SJSA1 (cell line): ENCODE data around the gene GRID1. TPM values are rescaled to one million over a fixed set of nuclear protein-coding genes. Genes with fewer than 3 reads are reported as not detected.

ENCODE experiments used
- DNase-seq, 2 experiments: peaks; one replicate each; pipeline ENCODE4 v3.0.0-alpha.2; 2015 to 2020; ENCODE audit warnings: low spot score in 2 of 2, low read depth in 1 of 2
- H3K27ac ChIP-seq: fragments of 250-450 bp; sonication (Bioruptor Pico); 2 replicates; pipeline ENCODE4 v1.5.1; 2020; ENCODE audit warnings: mild to moderate bottlenecking, moderate library complexity
- H3K27me3 ChIP-seq: fragments of 250-450 bp; sonication (Bioruptor Pico); replicated peaks from 2 replicates; pipeline ENCODE4 v1.5.1; 2020; ENCODE audit warnings: mild to moderate bottlenecking, moderate library complexity
- H3K36me3 ChIP-seq: fragments of 250-450 bp; sonication (Bioruptor Pico); 2 replicates; pipeline ENCODE4 v1.5.1; 2020; ENCODE audit warnings: mild to moderate bottlenecking
- H3K4me1 ChIP-seq: fragments of 250-450 bp; sonication (Bioruptor Pico); replicated peaks from 2 replicates; pipeline ENCODE4 v1.6.1; 2021; ENCODE audit warnings: mild to moderate bottlenecking
- H3K4me3 ChIP-seq: fragments of 250-450 bp; sonication (Bioruptor Pico); 2 replicates; pipeline ENCODE4 v1.5.1; 2020; ENCODE audit warnings: mild to moderate bottlenecking
- H3K9me3 ChIP-seq: fragments of 250-450 bp; sonication (Bioruptor Pico); replicated peaks from 2 replicates; pipeline ENCODE4 v1.5.1; 2020; ENCODE audit warnings: mild to moderate bottlenecking
- total RNA-seq: library from RNA; depleted of rRNA; stranded (reverse); fragments of >200 nt; shearing (Covaris generic); gene quantifications from 2 replicates; pipeline ENCODE4 v1.2.3, GENCODE V29; 2014

GRID1 gene
- total RNA-seq, 1 experiment from 2014 or later, result 0.05 TPM

- Histone ChIP-seq H3K36me3 (no peaks in the 10 kb centered on the region), H3K27me3 (no peaks in the 10 kb centered on the region), H3K4me1 (peaks cover 45% of the 10 kb centered on the region), H3K9me3 (no peaks in the 10 kb centered on the region), H3K4me3 (no peak overlapping the region), H3K27ac (no peak overlapping the region)
- no peak for DNase-seq
Measured at GRCh38 chr10:85651497-85651882, 715.1 kb downstream of the GRID1 start.

- peak overlapping the region; percentile 88; the same call in 1 of the 2 replicates for H3K27ac ChIP-seq
- H3K4me3 ChIP-seq, result no peak overlapping the region
- H3K9me3 ChIP-seq, result no peaks in the 10 kb centered on the region
- no peaks in the 10 kb centered on the region for H3K27me3 ChIP-seq
- peaks cover 50% of the 10 kb centered on the region for H3K4me1 ChIP-seq
- H3K36me3 ChIP-seq, result no peaks in the 10 kb centered on the region
- DNase-seq, result no peak
Measured at GRCh38 chr10:85650791-85651496, 715.7 kb downstream of the GRID1 start.

- H3K9me3 ChIP-seq, result no peaks in the 10 kb centered on the region
- no peak for DNase-seq
Measured at GRCh38 chr10:85649461-85649860, 717.1 kb downstream of the GRID1 start.

GRCh38 chr10:85648279-85648754 lies 718.3 kb downstream of the GRID1 start:
- Histone ChIP-seq H3K9me3 (no peaks in the 10 kb centered on the region), H3K36me3 (no peaks in the 10 kb centered on the region), H3K27ac (peak overlapping the region; percentile 88), H3K27me3 (no peaks in the 10 kb centered on the region), H3K4me3 (no peak overlapping the region), H3K4me1 (peaks cover 67% of the 10 kb centered on the region)
- peak in 1 of 2 experiments; percentile 47 for DNase-seq

More at GRCh38 chr10:85649461-85649860, 717.1 kb downstream of the GRID1 start:
- no peaks in the 10 kb centered on the region for H3K27me3 ChIP-seq
- H3K27ac ChIP-seq, result peak overlapping the region; percentile 88
- no peaks in the 10 kb centered on the region for H3K36me3 ChIP-seq
- H3K4me3 ChIP-seq, result no peak overlapping the region
- H3K4me1 ChIP-seq, result peaks cover 56% of the 10 kb centered on the region

GRCh38 chr10:85647741-85648140 lies 718.9 kb downstream of the GRID1 start:
- H3K4me3 ChIP-seq, result no peak overlapping the region
- H3K36me3 ChIP-seq, result no peaks in the 10 kb centered on the region
- no peaks in the 10 kb centered on the region for H3K27me3 ChIP-seq
- no peaks in the 10 kb centered on the region for H3K9me3 ChIP-seq
- no peak for DNase-seq
- H3K27ac ChIP-seq, result no peak overlapping the region
- peaks cover 73% of the 10 kb centered on the region for H3K4me1 ChIP-seq

GRCh38 chr10:85645926-85646711 lies 720.5 kb downstream of the GRID1 start:
- DNase-seq, result peak; percentile 50 to 69

GRCh38 chr10:85645053-85645452 lies 721.5 kb downstream of the GRID1 start:
- no peaks in the 10 kb centered on the region for H3K27me3 ChIP-seq
- H3K4me1 ChIP-seq, result peaks cover 85% of the 10 kb centered on the region
- H3K36me3 ChIP-seq, result no peaks in the 10 kb centered on the region
- H3K27ac ChIP-seq, result peak overlapping the region; percentile 5; the same call in 1 of the 2 replicates
- H3K9me3 ChIP-seq, result no peaks in the 10 kb centered on the region
- no peak overlapping the region for H3K4me3 ChIP-seq
- DNase-seq, result no peak

More at GRCh38 chr10:85645926-85646711, 720.5 kb downstream of the GRID1 start:
- no peaks in the 10 kb centered on the region for H3K36me3 ChIP-seq
- no peaks in the 10 kb centered on the region for H3K9me3 ChIP-seq
- no peak overlapping the region for H3K4me3 ChIP-seq
- no peak overlapping the region for H3K27ac ChIP-seq
- H3K27me3 ChIP-seq, result no peaks in the 10 kb centered on the region
- peaks cover 89% of the 10 kb centered on the region for H3K4me1 ChIP-seq

GRCh38 chr10:85643845-85644525 lies 722.6 kb downstream of the GRID1 start:
- Histone ChIP-seq H3K9me3 (no peaks in the 10 kb centered on the region), H3K36me3 (no peaks in the 10 kb centered on the region), H3K4me3 (no peak overlapping the region), H3K4me1 (peaks cover 74% of the 10 kb centered on the region), H3K27me3 (no peaks in the 10 kb centered on the region), H3K27ac (peak overlapping the region; percentile 98)
- DNase-seq, result peak; percentile 62 to 68

- Histone ChIP-seq H3K4me3 (no peak overlapping the region), H3K4me1 (peaks cover 67% of the 10 kb centered on the region), H3K27me3 (no peaks in the 10 kb centered on the region), H3K27ac (peak overlapping the region; percentile 98), H3K9me3 (no peaks in the 10 kb centered on the region), H3K36me3 (no peaks in the 10 kb centered on the region)
- no peak for DNase-seq
Measured at GRCh38 chr10:85643171-85643844, 723.3 kb downstream of the GRID1 start.

- Histone ChIP-seq H3K4me3 (no peak overlapping the region), H3K36me3 (no peaks in the 10 kb centered on the region), H3K27me3 (no peaks in the 10 kb centered on the region), H3K4me1 (peaks cover 62% of the 10 kb centered on the region), H3K9me3 (no peaks in the 10 kb centered on the region), H3K27ac (peak overlapping the region; percentile 98)
- DNase-seq, result peak; percentile 83 to 98
Measured at GRCh38 chr10:85642421-85643170, 724.0 kb downstream of the GRID1 start.

- DNase-seq, result no peak
- Histone ChIP-seq H3K9me3 (no peaks in the 10 kb centered on the region), H3K36me3 (no peaks in the 10 kb centered on the region), H3K27me3 (no peaks in the 10 kb centered on the region), H3K27ac (peak overlapping the region; percentile 98), H3K4me3 (no peak overlapping the region), H3K4me1 (peaks cover 62% of the 10 kb centered on the region)
Measured at GRCh38 chr10:85642082-85642420, 724.5 kb downstream of the GRID1 start.

- Histone ChIP-seq H3K4me1 (peaks cover 59% of the 10 kb centered on the region), H3K36me3 (no peaks in the 10 kb centered on the region)
- no peak for DNase-seq
Measured at GRCh38 chr10:85641479-85642009, 725.1 kb downstream of the GRID1 start.

More at GRCh38 chr10:85641479-85642009, 725.1 kb downstream of the GRID1 start:
- peak overlapping the region; percentile 98 for H3K27ac ChIP-seq
- H3K27me3 ChIP-seq, result no peaks in the 10 kb centered on the region
- H3K4me3 ChIP-seq, result no peak overlapping the region
- no peaks in the 10 kb centered on the region for H3K9me3 ChIP-seq
